ENCODE data around the gene SLC26A1. TPM values are rescaled to one million over a fixed set of nuclear protein-coding genes. Genes with fewer than 3 reads are reported as not detected.

The SLC26A1 gene
- total RNA-seq, 1 donor from 2014 or later, result not detected

DNA sequence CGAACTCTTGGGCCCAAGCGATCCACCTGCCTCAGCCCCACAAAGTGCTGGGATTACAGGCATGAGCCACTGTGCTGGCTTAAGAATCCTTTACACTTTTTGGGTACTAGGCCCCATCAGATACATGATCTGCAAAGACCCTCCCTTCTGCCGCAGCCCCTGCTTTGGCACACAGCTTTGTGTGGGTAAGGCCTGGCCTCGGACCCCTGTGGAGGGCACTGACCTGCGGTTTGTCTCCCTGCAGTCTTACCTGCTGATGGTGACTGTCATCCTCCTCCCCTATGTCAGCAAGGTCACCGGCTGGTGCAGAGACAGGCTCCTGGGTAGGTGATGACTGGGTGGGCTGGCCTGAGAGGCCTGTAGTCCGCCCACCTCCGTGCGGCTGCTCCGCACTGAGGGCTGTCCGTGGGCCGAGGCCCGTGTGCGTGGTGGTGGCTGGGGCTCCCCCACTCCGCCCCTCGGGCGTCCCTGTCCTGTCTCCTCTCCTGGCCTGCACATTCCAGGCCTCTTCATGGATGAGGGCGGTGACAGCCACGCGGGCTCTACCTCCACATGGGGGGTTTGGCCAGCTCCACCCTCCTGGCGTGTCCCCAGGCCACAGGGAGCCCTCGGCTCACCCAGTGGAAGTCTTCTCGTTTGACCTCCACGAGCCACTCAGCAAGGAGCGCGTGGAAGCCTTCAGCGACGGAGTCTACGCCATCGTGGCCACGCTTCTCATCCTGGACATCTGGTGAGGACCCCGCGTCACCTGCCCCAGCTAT lies 37.9 kb downstream of the SLC26A1 start:
- Mint-ChIP-seq H3K9me3 (no peaks in the 10 kb centered on the region), H3K27me3 (ENCODE audit: insufficient read depth, low read depth) (peaks cover 4% of the 10 kb centered on the region)
- no peak for TF ChIP-seq EZH2phosphoT487 (IDR thresholded peaks at IDR 0.05)
- TF ChIP-seq EZH2 (IDR thresholded peaks at IDR 0.05), result no peak
- TF ChIP-seq, protein P1, sequence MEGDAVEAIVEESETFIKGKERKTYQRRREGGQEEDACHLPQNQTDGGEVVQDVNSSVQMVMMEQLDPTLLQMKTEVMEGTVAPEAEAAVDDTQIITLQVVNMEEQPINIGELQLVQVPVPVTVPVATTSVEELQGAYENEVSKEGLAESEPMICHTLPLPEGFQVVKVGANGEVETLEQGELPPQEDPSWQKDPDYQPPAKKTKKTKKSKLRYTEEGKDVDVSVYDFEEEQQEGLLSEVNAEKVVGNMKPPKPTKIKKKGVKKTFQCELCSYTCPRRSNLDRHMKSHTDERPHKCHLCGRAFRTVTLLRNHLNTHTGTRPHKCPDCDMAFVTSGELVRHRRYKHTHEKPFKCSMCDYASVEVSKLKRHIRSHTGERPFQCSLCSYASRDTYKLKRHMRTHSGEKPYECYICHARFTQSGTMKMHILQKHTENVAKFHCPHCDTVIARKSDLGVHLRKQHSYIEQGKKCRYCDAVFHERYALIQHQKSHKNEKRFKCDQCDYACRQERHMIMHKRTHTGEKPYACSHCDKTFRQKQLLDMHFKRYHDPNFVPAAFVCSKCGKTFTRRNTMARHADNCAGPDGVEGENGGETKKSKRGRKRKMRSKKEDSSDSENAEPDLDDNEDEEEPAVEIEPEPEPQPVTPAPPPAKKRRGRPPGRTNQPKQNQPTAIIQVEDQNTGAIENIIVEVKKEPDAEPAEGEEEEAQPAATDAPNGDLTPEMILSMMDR (IDR thresholded peaks at IDR 0.05), result no peak

DNA sequence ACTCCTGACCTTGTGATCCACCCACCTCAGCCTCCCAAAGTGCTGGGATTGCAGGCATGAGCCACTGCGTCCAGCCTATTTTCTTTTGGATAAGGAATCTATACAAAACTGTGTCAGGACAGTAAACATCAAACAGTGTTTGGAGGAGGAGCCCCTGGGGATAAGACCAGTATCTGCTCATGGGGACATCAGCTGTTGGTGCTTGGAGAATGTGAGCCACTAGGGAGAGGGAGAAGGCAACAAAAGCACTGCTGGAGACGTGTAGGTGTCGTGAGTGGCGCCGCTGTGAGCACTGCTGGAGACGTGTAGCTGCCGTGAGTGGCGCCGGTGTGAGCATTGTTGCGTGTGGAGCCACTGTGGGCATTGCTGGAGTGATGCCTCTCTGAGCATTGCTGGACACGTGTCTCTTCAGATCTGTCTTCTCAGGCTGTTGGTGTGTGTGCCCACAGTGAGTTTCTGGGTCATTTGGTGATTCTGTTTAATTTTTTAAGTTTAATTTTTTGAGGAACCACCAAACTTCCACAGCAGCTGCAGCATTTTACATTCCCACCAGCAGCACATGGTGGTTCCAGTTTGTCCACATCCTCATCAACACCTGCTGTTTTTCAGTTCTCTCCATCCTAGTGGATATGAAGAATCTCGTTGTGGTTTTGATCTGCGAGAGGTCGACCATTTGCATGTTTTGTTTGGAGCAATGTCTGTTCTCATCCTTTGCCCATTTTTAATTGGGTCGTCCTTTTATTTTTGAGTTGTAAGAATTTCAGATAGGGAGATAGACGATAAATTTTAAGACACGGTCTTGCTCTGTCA lies 38.8 kb downstream of the SLC26A1 start:
- Mint-ChIP-seq H3K27me3 (ENCODE audit: insufficient read depth, low read depth) (peaks cover 6% of the 10 kb centered on the region), H3K4me3 (no peak overlapping the region), H3K9me3 (no peaks in the 10 kb centered on the region), H3K27ac (no peak overlapping the region), H3K36me3 (peaks cover 11% of the 10 kb centered on the region), H3K4me1 (peaks cover 6% of the 10 kb centered on the region)
- TF ChIP-seq, protein P1 (IDR thresholded peaks at IDR 0.05), result no peak
- TF ChIP-seq EZH2phosphoT487 (IDR thresholded peaks at IDR 0.05) (no peak), EZH2 (IDR thresholded peaks at IDR 0.05) (no peak)
- Histone ChIP-seq H3K9me3 (ENCODE audit: low read depth) (no peaks in the 10 kb centered on the region), H3K79me2 (ENCODE audit: low read depth) (no peaks in the 10 kb centered on the region), H2AFZ (replicated peaks) (no peak overlapping the region), H3K9ac (no peak overlapping the region), H3K4me3 (no peak overlapping the region), H3K4me2 (no peak overlapping the region), H3K27me3 (no peaks in the 10 kb centered on the region), H3F3A (ENCODE audit: low read depth) (no peaks in the 10 kb centered on the region), H3K27ac (no peak overlapping the region), H4K20me1 (ENCODE audit: low read depth) (no peaks in the 10 kb centered on the region), H3K36me3 (no peaks in the 10 kb centered on the region), H3K4me1 (peaks cover 4% of the 10 kb centered on the region)
- DNase-seq (ENCODE audit: low spot score), result no peak

More for the DNA sequence above, 37.9 kb downstream of the SLC26A1 start:
- H3K4me3 ChIP-seq, result no peak overlapping the region
- Mint-ChIP-seq H3K4me1 (peaks cover 6% of the 10 kb centered on the region), H3K4me3 (no peak overlapping the region), H3K36me3 (peaks cover 11% of the 10 kb centered on the region), H3K27ac (no peak overlapping the region)
- no peak overlapping the region for H3K4me2 ChIP-seq
- H3K9ac ChIP-seq, result no peak overlapping the region
- no peaks in the 10 kb centered on the region for H3K27me3 ChIP-seq
- no peak for DNase-seq (ENCODE audit: low spot score)
- H2AFZ ChIP-seq (replicated peaks), result no peak overlapping the region
- H3K27ac ChIP-seq, result no peak overlapping the region
- no peaks in the 10 kb centered on the region for H3K36me3 ChIP-seq
- no peaks in the 10 kb centered on the region for H4K20me1 ChIP-seq (ENCODE audit: low read depth)
- H3K4me1 ChIP-seq, result peaks cover 4% of the 10 kb centered on the region
- no peaks in the 10 kb centered on the region for H3F3A ChIP-seq (ENCODE audit: low read depth)
- H3K9me3 ChIP-seq (ENCODE audit: low read depth), result no peaks in the 10 kb centered on the region
- no peaks in the 10 kb centered on the region for H3K79me2 ChIP-seq (ENCODE audit: low read depth)

DNA sequence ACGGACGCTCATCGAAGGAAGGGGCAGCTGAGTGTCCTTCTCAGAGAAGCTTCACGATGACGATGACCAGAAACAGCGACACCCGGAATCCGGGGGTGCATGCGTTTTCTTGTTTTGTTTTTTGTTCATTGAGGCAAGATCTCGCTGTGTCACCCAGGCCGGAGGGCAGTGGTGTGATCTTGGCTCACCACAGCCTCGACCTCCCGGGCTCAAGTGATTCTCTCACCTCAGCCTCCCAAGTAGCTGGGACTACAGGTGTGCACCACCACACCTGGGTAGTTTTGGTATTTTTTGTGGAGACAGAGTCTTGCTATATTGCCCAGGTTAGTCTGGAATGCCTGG lies 39.7 kb downstream of the SLC26A1 start:
- Histone ChIP-seq H3K27me3 (no peaks in the 10 kb centered on the region), H3K4me3 (no peak overlapping the region), H2AFZ (replicated peaks) (no peak overlapping the region), H3K36me3 (no peaks in the 10 kb centered on the region), H3K4me2 (no peak overlapping the region), H3K9ac (no peak overlapping the region), H3K9me3 (ENCODE audit: low read depth) (no peaks in the 10 kb centered on the region), H4K20me1 (ENCODE audit: low read depth) (no peaks in the 10 kb centered on the region), H3K27ac (no peak overlapping the region), H3K79me2 (ENCODE audit: low read depth) (no peaks in the 10 kb centered on the region), H3F3A (ENCODE audit: low read depth) (no peaks in the 10 kb centered on the region), H3K4me1 (peaks cover 4% of the 10 kb centered on the region)
- Mint-ChIP-seq H3K36me3 (peaks cover 8% of the 10 kb centered on the region), H3K27me3 (ENCODE audit: insufficient read depth, low read depth) (peaks cover 5% of the 10 kb centered on the region), H3K4me3 (no peak overlapping the region), H3K9me3 (no peaks in the 10 kb centered on the region), H3K4me1 (peaks cover 3% of the 10 kb centered on the region), H3K27ac (no peak overlapping the region)
- no peak for DNase-seq (ENCODE audit: low spot score)
- TF ChIP-seq EZH2 (IDR thresholded peaks at IDR 0.05) (no peak), EZH2phosphoT487 (IDR thresholded peaks at IDR 0.05) (no peak)
- TF ChIP-seq, protein P1 (IDR thresholded peaks at IDR 0.05), result no peak
